DND-41 (cell line): ENCODE data around the gene SCYL2.

ENCODE experiments used
- CTCF ChIP-seq: IDR thresholded peaks from 2 replicates; pipeline ENCODE4 v1.5.1; 2012; ENCODE audit warnings: borderline replicate concordance, low read length, moderate library complexity, mild to moderate bottlenecking; ENCODE audit not compliant: poor library complexity, severe bottlenecking; ENCODE audit errors: extremely low read depth
- EZH2 ChIP-seq: IDR thresholded peaks from 3 replicates; pipeline ENCODE4 v1.6.1; 2012; ENCODE audit warnings: borderline replicate concordance, low read depth, mild to moderate bottlenecking, moderate library complexity, low read length, inconsistent platforms; ENCODE audit not compliant: severe bottlenecking

GRCh38 chr12:100229876-100230275, 37.1 kb upstream of the SCYL2 start:
- no peak for TF ChIP-seq CTCF
- no peak for TF ChIP-seq EZH2
